GM12892 (cell line): ENCODE data around the gene MAGI2.
A peak's percentile ranks its signal among the peaks of the same experiment; 100 is the strongest.

ENCODE experiments used
- DNase-seq: peaks from one replicate; pipeline ENCODE4 v3.0.0; 2011; ENCODE audit not compliant: insufficient read length
- FAIRE-seq: peaks from 2 replicates; lab custom pipeline; 2011; peaks lifted over from hg19 to GRCh38; lab: Jason Lieb, UNC
- POLR2A ChIP-seq: IDR thresholded peaks from 2 replicates; pipeline ENCODE4 v1.6.1; 2011; ENCODE audit warnings: low read depth, low read length, control low read depth
- POLR2AphosphoS5 ChIP-seq: IDR thresholded peaks from 2 replicates; pipeline ENCODE4 v1.6.1; 2011; ENCODE audit warnings: low read depth, low read length, control low read depth
- TAF1 ChIP-seq: IDR thresholded peaks from 2 replicates; pipeline ENCODE4 v1.6.1; 2011; ENCODE audit warnings: low read depth, mild to moderate bottlenecking, control low read depth, low read length, borderline replicate concordance

The MAGI2 gene

GRCh38 chr7:77982926-77983550 lies 1470.4 kb downstream of the MAGI2 start:
- peak; percentile 74 for FAIRE-seq
- TF ChIP-seq TAF1 (no peak), POLR2AphosphoS5 (no peak), POLR2A (no peak)
- no peak for DNase-seq

DNA sequence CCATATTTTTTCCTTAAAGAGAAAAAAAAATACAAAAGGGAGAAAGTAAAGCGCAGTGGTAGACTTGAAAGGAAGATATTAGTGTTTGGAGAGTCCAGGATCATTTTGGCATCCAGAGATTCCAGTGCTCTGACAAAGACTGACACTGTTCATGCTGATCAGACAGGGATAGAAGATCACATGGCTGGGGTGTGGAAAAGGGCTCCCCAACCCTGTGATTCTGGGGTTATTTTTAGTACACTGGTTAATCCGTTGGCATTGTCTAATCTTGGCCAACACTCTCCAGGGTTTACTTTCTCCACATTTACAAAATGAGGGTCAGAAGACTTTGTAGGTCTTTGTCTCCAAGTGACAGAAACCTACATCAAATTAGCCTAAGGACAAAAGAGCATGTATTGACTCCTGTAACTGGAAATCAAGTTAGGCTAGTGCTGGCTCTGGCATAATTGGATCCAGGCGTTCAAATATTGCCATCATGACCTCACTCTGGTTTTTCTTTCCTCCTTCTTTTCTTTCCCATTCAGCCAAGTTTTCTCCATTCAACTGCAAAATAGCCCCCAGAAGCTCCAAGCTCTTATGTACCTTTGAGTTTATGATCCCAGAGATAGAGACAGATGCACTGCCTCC lies 1473.3 kb downstream of the MAGI2 start:
- FAIRE-seq = no peak
- no peak for DNase-seq
- TF ChIP-seq TAF1 = no peak
- TF ChIP-seq POLR2A = no peak
- TF ChIP-seq POLR2AphosphoS5 = no peak

- TF ChIP-seq POLR2AphosphoS5 (no peak), POLR2A (no peak), TAF1 (no peak)
- DNase-seq (no peak), FAIRE-seq (no peak)
Observed at GRCh38 chr7:77979219-77979618, 1474.2 kb downstream of the MAGI2 start.

- FAIRE-seq = no peak
- no peak for TF ChIP-seq POLR2A
- TF ChIP-seq POLR2AphosphoS5 = no peak
- no peak for TF ChIP-seq TAF1
- no peak for DNase-seq
Observed at GRCh38 chr7:77975672-77976480, 1477.6 kb downstream of the MAGI2 start.

GRCh38 chr7:77971726-77972125 lies 1481.7 kb downstream of the MAGI2 start:
- FAIRE-seq = no peak
- DNase-seq = no peak

GRCh38 chr7:77967429-77967828 lies 1486.0 kb downstream of the MAGI2 start:
- no peak for DNase-seq
- TF ChIP-seq TAF1 (no peak), POLR2AphosphoS5 (no peak), POLR2A (no peak)
- no peak for FAIRE-seq

More at GRCh38 chr7:77971726-77972125, 1481.7 kb downstream of the MAGI2 start:
- TF ChIP-seq POLR2AphosphoS5 (no peak), TAF1 (no peak), POLR2A (no peak)
